Adipocyte (in vitro differentiated cells): ENCODE measurements around the gene CSMD2.

Experiments used
- DNase-seq: peaks from one replicate; pipeline ENCODE4 v3.0.0-alpha.2; 2015; ENCODE audit warnings: low read depth
- H3K27me3 ChIP-seq: replicated peaks from 2 replicates; pipeline ENCODE4 v1.7.0; 2013; ENCODE audit warnings: mild to moderate bottlenecking, low read length, moderate library complexity; ENCODE audit not compliant: control insufficient read depth, insufficient read depth
- H3K36me3 ChIP-seq: 2 replicates; pipeline ENCODE4 v1.7.0; 2013; ENCODE audit warnings: low read length, mild to moderate bottlenecking, moderate library complexity; ENCODE audit not compliant: control insufficient read depth, insufficient read depth, severe bottlenecking
- H3K4me1 ChIP-seq: 2 replicates; pipeline ENCODE4 v1.7.0; 2013; ENCODE audit warnings: mild to moderate bottlenecking, low read length, moderate library complexity; ENCODE audit not compliant: control insufficient read depth, insufficient read depth
- H3K4me3 ChIP-seq: 2 replicates; pipeline ENCODE4 v1.7.0; 2013; ENCODE audit warnings: mild to moderate bottlenecking, low read length, moderate library complexity
- H3K9ac ChIP-seq: 2 replicates; pipeline ENCODE4 v1.7.0; 2013; ENCODE audit warnings: mild to moderate bottlenecking, low read length, moderate library complexity
- H3K9me3 ChIP-seq: 2 replicates; pipeline ENCODE4 v1.7.0; 2013; ENCODE audit warnings: mild to moderate bottlenecking, low read length, moderate library complexity; ENCODE audit not compliant: control insufficient read depth

CSMD2 gene

GRCh38 chr1:33810571-33810970 lies 354.5 kb downstream of the CSMD2 start:
- Histone ChIP-seq H3K9me3 (peaks cover 24% of the 10 kb centered on the region), H3K4me3 (no peak overlapping the region), H3K27me3 (no peaks in the 10 kb centered on the region), H3K36me3 (peaks cover 5% of the 10 kb centered on the region), H3K9ac (no peak overlapping the region), H3K4me1 (peaks cover 14% of the 10 kb centered on the region)
- no peak for DNase-seq

- H3K9me3 ChIP-seq, result peaks cover 24% of the 10 kb centered on the region
- H3K9ac ChIP-seq, result no peak overlapping the region
- no peaks in the 10 kb centered on the region for H3K27me3 ChIP-seq
- no peak overlapping the region for H3K4me3 ChIP-seq
- peaks cover 6% of the 10 kb centered on the region for H3K36me3 ChIP-seq
- no peak for DNase-seq
- no peaks in the 10 kb centered on the region for H3K4me1 ChIP-seq
These were observed 359.0 kb downstream of the CSMD2 start for GRCh38 chr1:33805988-33806387.

GRCh38 chr1:33802268-33802667 lies 362.8 kb downstream of the CSMD2 start:
- peaks cover 2% of the 10 kb centered on the region for H3K9me3 ChIP-seq
- no peak overlapping the region for H3K4me3 ChIP-seq
- no peak for DNase-seq
- no peaks in the 10 kb centered on the region for H3K27me3 ChIP-seq
- H3K9ac ChIP-seq, result no peak overlapping the region
- H3K36me3 ChIP-seq, result peaks cover 9% of the 10 kb centered on the region
- no peaks in the 10 kb centered on the region for H3K4me1 ChIP-seq

- no peak for DNase-seq
- Histone ChIP-seq H3K4me3 (no peak overlapping the region), H3K27me3 (no peaks in the 10 kb centered on the region)
These were observed 367.2 kb downstream of the CSMD2 start for GRCh38 chr1:33797849-33798248.

DNA sequence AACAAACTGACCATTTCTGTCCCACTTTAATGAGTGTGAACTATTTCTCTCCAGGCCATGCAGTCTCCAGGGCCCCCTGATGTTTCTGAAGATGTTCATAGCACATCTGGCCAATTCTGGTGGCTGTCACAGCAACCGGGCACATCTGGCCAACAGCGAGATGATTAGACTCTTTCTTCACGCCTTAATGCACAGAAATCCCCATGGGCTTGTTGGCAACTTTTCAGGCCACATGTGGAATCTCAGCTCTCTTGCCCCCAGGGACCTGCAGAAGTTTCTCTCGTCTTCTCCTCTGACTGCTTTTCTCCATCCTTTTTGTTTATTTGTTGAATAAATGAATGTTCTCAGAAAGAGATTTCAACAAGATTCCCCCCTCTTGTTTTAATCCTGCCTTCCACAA lies 372.4 kb downstream of the CSMD2 start:
- Histone ChIP-seq H3K9ac (no peak overlapping the region), H3K4me3 (no peak overlapping the region), H3K27me3 (no peaks in the 10 kb centered on the region), H3K36me3 (peaks cover 3% of the 10 kb centered on the region), H3K9me3 (peaks cover 9% of the 10 kb centered on the region), H3K4me1 (no peaks in the 10 kb centered on the region)
- no peak for DNase-seq

More at GRCh38 chr1:33797849-33798248, 367.2 kb downstream of the CSMD2 start:
- peaks cover 9% of the 10 kb centered on the region for H3K9me3 ChIP-seq
- H3K36me3 ChIP-seq, result peaks cover 3% of the 10 kb centered on the region
- H3K4me1 ChIP-seq, result no peaks in the 10 kb centered on the region
- H3K9ac ChIP-seq, result no peak overlapping the region

GRCh38 chr1:33792216-33792615 lies 372.8 kb downstream of the CSMD2 start:
- H3K36me3 ChIP-seq, result peaks cover 7% of the 10 kb centered on the region
- no peak for DNase-seq
- peaks cover 7% of the 10 kb centered on the region for H3K9me3 ChIP-seq
- H3K4me3 ChIP-seq, result no peak overlapping the region
- H3K9ac ChIP-seq, result no peak overlapping the region
- no peaks in the 10 kb centered on the region for H3K27me3 ChIP-seq
- H3K4me1 ChIP-seq, result no peaks in the 10 kb centered on the region

DNA sequence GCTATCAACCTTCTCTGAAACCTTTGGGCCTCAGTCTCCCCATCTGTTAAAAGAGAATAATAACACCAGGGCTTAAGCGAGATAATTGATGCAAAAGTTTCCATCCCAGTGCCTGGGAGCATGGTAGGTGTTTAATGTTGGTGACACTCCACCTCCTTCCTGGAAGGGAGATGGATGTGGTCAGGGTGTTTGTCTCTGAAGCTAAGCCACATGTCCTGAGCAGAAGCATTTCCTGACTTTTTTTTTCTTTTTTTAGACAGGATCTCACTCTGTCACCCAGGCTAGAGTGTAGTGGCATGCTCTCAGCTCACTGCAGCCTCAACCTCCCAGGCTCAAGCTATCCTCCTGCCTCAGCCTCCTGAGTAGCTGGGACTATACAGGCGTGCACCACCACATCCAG lies 373.8 kb downstream of the CSMD2 start:
- Histone ChIP-seq H3K4me3 (no peak overlapping the region), H3K27me3 (no peaks in the 10 kb centered on the region), H3K36me3 (peaks cover 7% of the 10 kb centered on the region), H3K9me3 (no peaks in the 10 kb centered on the region), H3K4me1 (no peaks in the 10 kb centered on the region), H3K9ac (no peak overlapping the region)
- no peak for DNase-seq

DNA sequence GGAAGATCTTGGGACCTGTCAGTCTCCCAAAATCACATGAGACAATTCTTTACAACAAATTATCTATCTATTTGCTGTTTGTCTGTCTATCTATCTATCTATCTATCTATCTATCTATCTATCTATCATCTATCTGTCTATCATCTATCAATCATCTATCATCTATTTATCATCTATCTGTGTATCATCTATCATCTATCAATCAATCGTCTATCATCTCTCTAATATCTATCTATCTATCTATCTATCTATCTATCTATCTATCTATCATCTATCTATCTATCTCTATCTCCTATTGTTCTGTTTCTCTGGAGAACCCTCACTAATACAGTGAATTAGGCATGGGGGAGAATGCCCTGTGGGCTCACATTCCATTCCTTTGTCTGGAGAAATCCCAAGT lies 374.5 kb downstream of the CSMD2 start:
- Histone ChIP-seq H3K9me3 (no peaks in the 10 kb centered on the region), H3K4me3 (no peak overlapping the region), H3K36me3 (peaks cover 7% of the 10 kb centered on the region), H3K27me3 (no peaks in the 10 kb centered on the region), H3K9ac (no peak overlapping the region), H3K4me1 (no peaks in the 10 kb centered on the region)
- DNase-seq, result no peak

DNA sequence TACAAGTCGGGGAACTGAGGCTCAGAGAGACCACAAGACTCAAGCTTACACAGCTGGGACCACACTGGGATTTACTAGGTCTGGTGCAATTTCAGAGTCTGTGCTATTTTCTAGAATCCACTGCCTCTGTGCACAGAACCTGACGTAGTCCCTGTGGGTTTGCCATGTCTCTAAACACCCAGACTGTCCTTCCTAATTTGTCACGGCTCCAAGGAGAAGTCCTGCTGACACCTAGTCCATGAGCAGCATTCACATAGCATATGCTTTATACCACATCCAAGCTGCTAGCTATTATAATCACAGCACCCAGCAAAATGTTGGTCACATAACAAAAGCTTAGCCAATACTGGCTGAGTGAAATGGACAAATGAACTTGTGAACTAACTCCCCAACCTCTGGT lies 380.2 kb downstream of the CSMD2 start:
- no peak for DNase-seq

GRCh38 chr1:33782776-33783175 lies 382.3 kb downstream of the CSMD2 start:
- H3K27me3 ChIP-seq, result no peaks in the 10 kb centered on the region
- no peaks in the 10 kb centered on the region for H3K9me3 ChIP-seq
- H3K4me1 ChIP-seq, result no peaks in the 10 kb centered on the region
- peaks cover 6% of the 10 kb centered on the region for H3K36me3 ChIP-seq
- DNase-seq, result no peak
- no peak overlapping the region for H3K4me3 ChIP-seq
- H3K9ac ChIP-seq, result no peak overlapping the region

More for the DNA sequence above, 380.2 kb downstream of the CSMD2 start:
- no peaks in the 10 kb centered on the region for H3K9me3 ChIP-seq
- H3K4me3 ChIP-seq, result no peak overlapping the region
- H3K36me3 ChIP-seq, result peaks cover 7% of the 10 kb centered on the region
- no peaks in the 10 kb centered on the region for H3K27me3 ChIP-seq
- H3K4me1 ChIP-seq, result no peaks in the 10 kb centered on the region
- no peak overlapping the region for H3K9ac ChIP-seq

GRCh38 chr1:33781652-33782051 lies 383.4 kb downstream of the CSMD2 start:
- DNase-seq, result no peak
- no peak overlapping the region for H3K4me3 ChIP-seq
- no peaks in the 10 kb centered on the region for H3K9me3 ChIP-seq
- H3K4me1 ChIP-seq, result no peaks in the 10 kb centered on the region
- no peaks in the 10 kb centered on the region for H3K36me3 ChIP-seq
- H3K27me3 ChIP-seq, result no peaks in the 10 kb centered on the region
- no peak overlapping the region for H3K9ac ChIP-seq

GRCh38 chr1:33777337-33777736 lies 387.7 kb downstream of the CSMD2 start:
- Histone ChIP-seq H3K9me3 (no peaks in the 10 kb centered on the region), H3K9ac (no peak overlapping the region), H3K36me3 (peaks cover under 1% of the 10 kb centered on the region), H3K4me3 (no peak overlapping the region), H3K27me3 (no peaks in the 10 kb centered on the region), H3K4me1 (no peaks in the 10 kb centered on the region)
- DNase-seq, result no peak
